Measurements from ENCODE around the gene BLOC1S3. TPM values are rescaled to one million over a fixed set of nuclear protein-coding genes. Genes with fewer than 3 reads are reported as not detected.
"Not testable (repeated sequence)": the region's sequence is repeated elsewhere in the genome, so short reads cannot be mapped to it uniquely, and the experiment has no call there.

Gene BLOC1S3
- total and polyA plus RNA-seq, 10 donors, result 5.0 to 31.7 (median 16.4) TPM

DNA sequence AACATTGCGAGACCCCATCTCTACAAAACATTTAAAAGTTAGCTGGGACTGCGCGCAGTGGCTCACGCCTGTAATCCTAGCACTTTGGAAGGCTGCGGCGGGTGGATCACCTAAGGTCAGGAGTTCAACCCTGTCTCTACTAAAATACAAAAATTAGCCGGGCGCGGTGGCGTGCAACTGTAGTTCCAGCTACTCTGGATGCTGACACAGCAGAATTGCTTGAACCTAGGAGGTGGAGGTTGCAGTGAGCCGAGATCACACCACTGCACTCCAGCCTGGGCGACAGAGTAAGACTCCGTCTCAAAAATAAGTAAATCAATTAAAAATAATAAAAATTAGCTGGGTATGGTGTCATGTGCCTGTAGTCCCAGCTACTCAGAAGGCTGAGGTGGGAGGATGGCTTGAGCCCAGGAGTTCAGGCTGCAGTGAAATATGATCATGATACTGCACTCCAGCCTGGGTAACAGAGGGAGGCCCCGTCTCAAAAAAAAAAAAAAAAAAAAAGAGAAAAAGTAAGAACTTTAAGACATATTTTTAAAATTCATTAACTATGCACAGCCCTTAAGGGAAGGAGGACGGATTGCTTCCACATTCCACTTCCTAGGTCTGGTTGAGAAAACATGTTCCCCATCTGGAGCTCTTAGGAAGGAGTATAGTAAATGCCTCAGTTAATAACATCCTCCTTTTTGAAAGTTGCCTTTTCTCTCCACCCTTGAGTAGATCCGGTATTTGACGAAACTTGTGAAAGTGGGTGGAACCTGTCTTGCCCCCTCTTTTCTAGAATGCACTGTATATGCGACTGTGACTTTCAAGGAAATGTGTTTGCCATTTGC is 40.5 kb downstream of the BLOC1S3 start:
- Histone ChIP-seq H3K4me3 (no peak overlapping the region), H3K4me1 (peaks cover 4 to 55% (median 19%) of the 10 kb centered on the region in 6 donors), H3K9me3 (no peaks in the 10 kb centered on the region), H3K27ac (no peak overlapping the region), H3K36me3 (no peaks in the 10 kb centered on the region), H3K27me3 (replicated peaks in 1 of 7) (peaks cover 0 to 56% (median 11%) of the 10 kb centered on the region in 7 donors)
- TF ChIP-seq POLR2AphosphoS5 (IDR thresholded peaks at IDR 0.05) (no peak), POLR2A (IDR thresholded peaks at IDR 0.05) (no peak)
- TF ChIP-seq, protein P1, sequence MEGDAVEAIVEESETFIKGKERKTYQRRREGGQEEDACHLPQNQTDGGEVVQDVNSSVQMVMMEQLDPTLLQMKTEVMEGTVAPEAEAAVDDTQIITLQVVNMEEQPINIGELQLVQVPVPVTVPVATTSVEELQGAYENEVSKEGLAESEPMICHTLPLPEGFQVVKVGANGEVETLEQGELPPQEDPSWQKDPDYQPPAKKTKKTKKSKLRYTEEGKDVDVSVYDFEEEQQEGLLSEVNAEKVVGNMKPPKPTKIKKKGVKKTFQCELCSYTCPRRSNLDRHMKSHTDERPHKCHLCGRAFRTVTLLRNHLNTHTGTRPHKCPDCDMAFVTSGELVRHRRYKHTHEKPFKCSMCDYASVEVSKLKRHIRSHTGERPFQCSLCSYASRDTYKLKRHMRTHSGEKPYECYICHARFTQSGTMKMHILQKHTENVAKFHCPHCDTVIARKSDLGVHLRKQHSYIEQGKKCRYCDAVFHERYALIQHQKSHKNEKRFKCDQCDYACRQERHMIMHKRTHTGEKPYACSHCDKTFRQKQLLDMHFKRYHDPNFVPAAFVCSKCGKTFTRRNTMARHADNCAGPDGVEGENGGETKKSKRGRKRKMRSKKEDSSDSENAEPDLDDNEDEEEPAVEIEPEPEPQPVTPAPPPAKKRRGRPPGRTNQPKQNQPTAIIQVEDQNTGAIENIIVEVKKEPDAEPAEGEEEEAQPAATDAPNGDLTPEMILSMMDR (IDR thresholded peaks at IDR 0.05 in 8 of 11, conservative IDR thresholded peaks at IDR 0.05 in 3 of 11), result no peak
- WGBS, 5 donors, result 70 to 79% (median 76%) methylated on average over 18 of the region's 18 CpGs
- no peak for DNase-seq
- intact Hi-C loops (cut with DNase I; ENCODE audit: low total_unique reads), result no loop called here

DNA sequence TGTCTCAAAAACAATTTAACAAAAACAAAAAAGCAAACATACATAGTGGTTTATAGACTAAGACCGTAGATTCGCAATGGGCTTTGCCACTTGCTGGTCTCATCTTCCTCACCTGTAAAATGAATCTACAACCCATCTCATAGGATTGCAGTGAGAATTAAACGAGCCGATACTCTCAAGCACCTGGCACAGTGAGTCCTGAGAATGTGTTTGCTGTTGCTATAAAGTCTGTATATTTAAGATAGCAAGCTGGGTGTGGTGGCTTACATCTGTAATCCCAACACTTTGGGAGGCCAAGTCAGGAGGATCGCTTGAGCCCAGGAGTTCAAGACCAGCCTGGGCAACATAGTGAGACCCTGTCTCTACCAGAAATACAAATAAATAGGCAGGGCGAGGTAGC is 44.1 kb downstream of the BLOC1S3 start:
- H3K4me3 ChIP-seq, result no peak overlapping the region
- DNase-seq, result no peak
- H3K9me3 ChIP-seq, result no peaks in the 10 kb centered on the region
- intact Hi-C loops (cut with DNase I; ENCODE audit: low total_unique reads), result no loop called here
- H3K4me1 ChIP-seq, result peaks cover 0 to 19% (median 4%) of the 10 kb centered on the region in 6 donors
- peaks cover 0 to 29% (median 5%) of the 10 kb centered on the region in 7 donors for H3K27me3 ChIP-seq (replicated peaks in 1 of 7)
- TF ChIP-seq, protein P1 (IDR thresholded peaks at IDR 0.05 in 8 of 11, conservative IDR thresholded peaks at IDR 0.05 in 3 of 11), result no peak
- TF ChIP-seq POLR2A (IDR thresholded peaks at IDR 0.05) (no peak), POLR2AphosphoS5 (IDR thresholded peaks at IDR 0.05) (no peak)
- no peak overlapping the region for H3K27ac ChIP-seq
- WGBS, 5 donors, result 91 to 95% (median 94%) methylated on average over 6 of the region's 6 CpGs
- peaks cover 0 to 18% (median 0%) of the 10 kb centered on the region in 6 donors for H3K36me3 ChIP-seq

DNA sequence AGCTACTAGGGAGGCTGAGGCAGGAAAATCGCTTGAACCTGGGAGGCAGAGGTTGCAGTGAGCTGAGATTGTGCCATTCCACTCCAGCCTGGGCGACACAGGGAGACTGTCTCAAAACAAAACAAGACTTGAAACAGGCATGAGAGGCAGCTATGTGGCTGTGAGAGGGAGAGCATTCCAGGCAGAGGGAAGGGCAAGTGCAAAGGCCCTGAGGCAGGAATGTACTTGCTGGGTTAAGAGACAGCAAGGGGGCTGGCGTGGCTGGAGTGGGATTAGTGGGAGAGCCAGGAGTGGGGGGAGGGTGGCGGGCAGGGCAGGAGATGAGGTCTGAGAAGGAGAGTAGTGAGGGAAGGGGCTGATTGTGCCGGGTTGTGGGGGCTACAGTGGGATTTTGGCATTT is 45.3 kb downstream of the BLOC1S3 start:
- 84 to 94% (median 88%) methylated on average over 5 of the region's 5 CpGs for WGBS, 5 donors
- Histone ChIP-seq H3K27ac (no peak overlapping the region), H3K4me3 (no peak overlapping the region), H3K9me3 (no peaks in the 10 kb centered on the region), H3K4me1 (peaks cover 0 to 9% (median 1%) of the 10 kb centered on the region in 6 donors), H3K36me3 (peaks cover 0 to 22% (median 0%) of the 10 kb centered on the region in 6 donors), H3K27me3 (replicated peaks in 1 of 7) (peaks cover 0 to 17% (median 0%) of the 10 kb centered on the region in 7 donors)
- intact Hi-C loops (cut with DNase I; ENCODE audit: low total_unique reads), result no loop called here
- TF ChIP-seq, protein P1 (IDR thresholded peaks at IDR 0.05 in 8 of 11, conservative IDR thresholded peaks at IDR 0.05 in 3 of 11), result no peak
- TF ChIP-seq POLR2A (IDR thresholded peaks at IDR 0.05) (no peak), POLR2AphosphoS5 (IDR thresholded peaks at IDR 0.05) (no peak)
- DNase-seq, result no peak

DNA sequence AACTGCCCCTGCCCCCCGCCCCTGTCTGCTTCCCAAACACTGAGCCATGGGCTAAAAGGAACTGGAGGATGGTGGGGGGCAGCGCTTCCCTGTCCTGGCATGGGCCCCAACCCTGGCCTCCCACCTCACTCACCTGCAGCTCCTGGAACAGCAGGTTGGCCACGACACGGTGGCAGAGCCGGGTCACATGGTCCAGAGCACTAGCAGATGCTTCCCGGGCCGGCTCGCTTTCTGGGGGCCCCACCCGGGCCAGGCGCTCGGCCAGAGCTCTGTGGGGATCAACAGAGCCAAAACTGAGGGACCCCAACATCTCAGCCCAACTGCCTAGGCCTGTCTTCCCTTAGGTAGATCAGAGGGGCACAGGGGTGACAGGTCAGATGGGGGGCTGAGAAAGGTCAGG is 46.1 kb downstream of the BLOC1S3 start:
- H3K9me3 ChIP-seq, result no peaks in the 10 kb centered on the region
- no peak overlapping the region for H3K4me3 ChIP-seq
- H3K36me3 ChIP-seq, result peaks cover 0 to 22% (median 0%) of the 10 kb centered on the region in 6 donors
- peaks cover 0 to 14% (median 0%) of the 10 kb centered on the region in 7 donors for H3K27me3 ChIP-seq (replicated peaks in 1 of 7)
- WGBS, 5 donors, result 76 to 81% (median 77%) methylated on average over 10 to 11 of the region's 11 CpGs
- peaks cover 0 to under 1% (median 0%) of the 10 kb centered on the region in 6 donors for H3K4me1 ChIP-seq
- no peak for DNase-seq
- intact Hi-C loops (cut with DNase I; ENCODE audit: low total_unique reads), result no loop called here
- no peak for TF ChIP-seq POLR2A (IDR thresholded peaks at IDR 0.05)
- no peak overlapping the region for H3K27ac ChIP-seq

DNA sequence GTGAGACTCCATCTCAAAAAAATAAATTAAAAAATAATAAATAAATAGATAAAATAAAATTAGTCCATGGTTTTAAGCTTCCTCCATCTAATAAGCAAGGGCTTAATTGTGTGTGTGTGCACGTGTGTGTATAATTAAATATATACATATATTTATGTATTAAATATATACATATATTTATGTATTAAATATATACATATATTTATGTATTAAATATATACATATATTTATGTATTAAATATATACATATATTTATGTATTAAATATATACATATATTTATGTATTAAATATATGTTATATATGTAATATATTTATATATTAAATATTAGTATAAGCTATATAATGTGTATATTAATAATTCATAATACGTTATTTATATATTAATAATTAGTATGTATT is 50.5 kb downstream of the BLOC1S3 start:
- WGBS, 5 donors, result 87 to 95% (median 90%) methylated on average over 2 of the region's 2 CpGs
- H3K27ac ChIP-seq; intact Hi-C loops (cut with DNase I; ENCODE audit: low total_unique reads); H3K9me3 ChIP-seq; H3K4me3 ChIP-seq; H3K4me1 ChIP-seq; H3K27me3 ChIP-seq (replicated peaks in 1 of 7); DNase-seq: not testable (repeated sequence)
- peaks cover 0 to 22% (median 0%) of the 10 kb centered on the region in 6 donors for H3K36me3 ChIP-seq

Data from spleen (tissue), 11 donors.